Colonic mucosa (tissue), 4 donors: Measurements from ENCODE around the gene OR2V2. TPM values are rescaled to one million over a fixed set of nuclear protein-coding genes. Genes with fewer than 3 reads are reported as not detected.

ENCODE experiments used
- DNase-seq: peaks from one replicate; pipeline ENCODE4 v3.0.0-alpha.2; 2020
- H3K27ac ChIP-seq: fragments of 200-600 bp; one replicate; pipeline ENCODE4 v1.8.0; 2021
- H3K27me3 ChIP-seq: fragments of 200-600 bp; one replicate; pipeline ENCODE4 v1.8.0; 2021
- H3K36me3 ChIP-seq: fragments of 200-600 bp; one replicate; pipeline ENCODE4 v1.8.0; 2021
- H3K4me1 ChIP-seq: fragments of 200-600 bp; one replicate; pipeline ENCODE4 v1.8.0; 2021; ENCODE audit warnings: mild to moderate bottlenecking
- H3K4me3 ChIP-seq: fragments of 200-600 bp; one replicate; pipeline ENCODE4 v1.8.0; 2021
- H3K9ac ChIP-seq, 2 donors: one replicate each; pipeline ENCODE4 v1.7.0; 2013; ENCODE audit warnings: control low read depth in 2 of 2, low read depth in 2 of 2, low read length in 2 of 2
- H3K9me3 ChIP-seq: fragments of 200-600 bp; one replicate; pipeline ENCODE4 v1.8.0; 2021
- CTCF ChIP-seq: fragments of 200-600 bp; IDR thresholded peaks from one replicate; pipeline ENCODE4 v1.8.0; 2022; ENCODE audit warnings: antibody characterized with exemption, mild to moderate bottlenecking
- intact Hi-C: fragments of 100-400 bp; cut with DNase I; formaldehyde crosslinking; loops from one replicate; pipeline ENCODE4 v1.14.1; 2022
- total RNA-seq, 2 donors: library from RNA; stranded (reverse); fragmentation: NEBNext Ultra II Directional in 1 of 2; extraction: Animal tissue kit (Norgen Biotek cat#: 25700) in 1 of 2; gene quantifications; one replicate each; pipeline ENCODE4 v1.2.1, GENCODE V29; 2021
- donor health status: healthy.
- donor health status: DM: no; HTN: no; CAD: no.
- donor health status: DM: no; HTN: no; CAD: no.

The OR2V2 gene
- total RNA-seq, 2 donors from 2014 or later, result not detected

- intact Hi-C loops, result loop anchor here (2.0 to 10.0 kb wide), 2 partner anchors 34 to 76 kb away; partner anchors contain the start of genes TRIM41 and TRIM52
- H3K4me1 ChIP-seq, result peaks cover 2% of the 10 kb centered on the region
- H3K27ac ChIP-seq, result peak overlapping the region; percentile 28
- peak overlapping the region; percentile 81 for H3K4me3 ChIP-seq
- TF ChIP-seq CTCF, result no peak
- H3K9me3 ChIP-seq, result no peaks in the 10 kb centered on the region
- H3K36me3 ChIP-seq, result no peaks in the 10 kb centered on the region
- no peaks in the 10 kb centered on the region for H3K27me3 ChIP-seq
- DNase-seq, result peak; percentile 89
- H3K9ac ChIP-seq, result peak overlapping the region; percentile 76 to 82
These were observed 41.4 kb downstream of the OR2V2 start for GRCh38 chr5:181188700-181189362.

- H3K27ac ChIP-seq, result peak overlapping the region; percentile 28
- no peaks in the 10 kb centered on the region for H3K9me3 ChIP-seq
- H3K4me3 ChIP-seq, result peak overlapping the region; percentile 81
- DNase-seq, result peak; percentile 54
- H3K4me1 ChIP-seq, result no peaks in the 10 kb centered on the region
- no peak for TF ChIP-seq CTCF
- H3K27me3 ChIP-seq, result no peaks in the 10 kb centered on the region
- intact Hi-C loops, result loop anchor here (2.0 to 10.0 kb wide), 2 partner anchors 33 to 75 kb away; partner anchors contain the start of genes TRIM41 and TRIM52
- H3K9ac ChIP-seq, result peak overlapping the region; percentile 76 to 82
- H3K36me3 ChIP-seq, result no peaks in the 10 kb centered on the region
These were observed 42.1 kb downstream of the OR2V2 start for GRCh38 chr5:181189363-181189961.

- Histone ChIP-seq H3K4me3 (peak overlapping the region; percentile 81), H3K36me3 (no peaks in the 10 kb centered on the region), H3K9me3 (no peaks in the 10 kb centered on the region), H3K9ac (peak overlapping the region; percentile 76 to 82), H3K27me3 (no peaks in the 10 kb centered on the region), H3K27ac (peak overlapping the region; percentile 88), H3K4me1 (no peaks in the 10 kb centered on the region)
- TF ChIP-seq CTCF, result no peak
- peak; percentile 52 for DNase-seq
- intact Hi-C loops, result loop anchor here (2.0 to 10.0 kb wide), 2 partner anchors 33 to 75 kb away; partner anchors contain the start of genes TRIM41 and TRIM52
These were observed 42.8 kb downstream of the OR2V2 start for GRCh38 chr5:181189962-181190710.

GRCh38 chr5:181190711-181191525 is 43.5 kb downstream of the OR2V2 start:
- H3K9ac ChIP-seq, result peak overlapping the region; percentile 76 to 82
- H3K9me3 ChIP-seq, result no peaks in the 10 kb centered on the region
- H3K4me1 ChIP-seq, result no peaks in the 10 kb centered on the region
- H3K4me3 ChIP-seq, result peak overlapping the region; percentile 81
- intact Hi-C loops, result no loop called here
- peak; percentile 58 for DNase-seq
- H3K27ac ChIP-seq, result peak overlapping the region; percentile 88
- H3K36me3 ChIP-seq, result no peaks in the 10 kb centered on the region
- peak; percentile 9 for TF ChIP-seq CTCF
- no peaks in the 10 kb centered on the region for H3K27me3 ChIP-seq
